H7 (cell line): ENCODE measurements around the gene GIGYF1. TPM values are rescaled to one million over a fixed set of nuclear protein-coding genes. Genes with fewer than 3 reads are reported as not detected.

ENCODE experiments used
- DNase-seq: peaks from one replicate; pipeline ENCODE4 v3.0.0; 2012
- H3K27me3 ChIP-seq: 2 replicates; pipeline ENCODE4 v1.6.0; 2011; ENCODE audit warnings: mild to moderate bottlenecking, low read length; ENCODE audit not compliant: control insufficient read depth, insufficient read depth
- H3K36me3 ChIP-seq: replicated peaks from 2 replicates; pipeline ENCODE4 v1.5.1; 2011; ENCODE audit warnings: low read length; ENCODE audit not compliant: control insufficient read depth, insufficient read depth
- H3K4me3 ChIP-seq: 2 replicates; pipeline ENCODE4 v1.5.1; 2011; ENCODE audit warnings: low read depth, mild to moderate bottlenecking, control low read depth, low read length, moderate library complexity; ENCODE audit not compliant: insufficient read depth
- total RNA-seq: library from RNA; depleted of rRNA; stranded (reverse); fragments of >200 nt; shearing (Covaris generic); gene quantifications from 2 replicates; pipeline ENCODE4 v1.2.3, GENCODE V29; 2014

The GIGYF1 gene
- total RNA-seq, 1 experiment from 2014 or later = 48.2 TPM

DNA sequence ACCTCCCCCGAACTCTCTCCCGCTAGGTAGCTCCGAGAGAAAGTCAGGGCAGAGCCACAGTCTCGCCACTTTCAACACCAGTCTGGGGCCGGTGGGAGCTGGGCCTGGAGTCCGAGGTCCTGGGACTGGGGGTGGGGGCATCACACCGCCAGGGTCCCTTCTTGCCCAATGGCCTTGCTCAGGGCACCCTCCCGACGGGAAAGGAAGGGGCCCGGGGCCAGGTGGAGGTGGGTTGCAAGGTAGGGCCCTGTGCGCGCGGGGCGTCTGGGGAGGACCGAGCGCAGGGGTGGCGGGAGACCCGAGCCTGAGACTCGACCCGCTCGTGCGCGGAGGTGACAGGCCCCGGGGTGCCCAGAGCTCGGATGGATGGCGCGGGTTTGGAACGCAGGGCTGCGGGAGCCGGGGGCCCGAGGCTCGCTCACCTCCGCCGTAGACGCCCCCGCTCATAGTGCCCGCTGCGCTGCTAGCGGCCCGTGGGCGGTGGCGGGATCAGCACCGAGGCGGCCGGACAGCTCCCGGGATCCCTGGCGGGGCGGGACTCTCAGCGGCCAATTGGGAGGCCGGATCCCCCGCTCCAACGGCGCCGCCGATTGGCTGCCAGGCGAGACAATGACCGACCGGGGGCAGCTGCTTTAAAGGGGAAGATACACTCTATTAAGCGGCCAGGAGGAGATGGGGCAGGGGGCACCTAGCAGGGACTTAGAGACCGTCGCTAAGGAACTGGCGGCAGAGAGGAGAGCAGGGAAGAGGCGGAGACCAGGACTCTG is 38.0 kb downstream of the GIGYF1 start, which contains the start of gene ACTL6B:
ACTL6B (minus strand) TSS at position 541 of the 767 bp plus-strand sequence; CDS start at position 447, 94 bp downstream.
- peak; percentile 100 for DNase-seq
- no peaks in the 10 kb centered on the region for H3K36me3 ChIP-seq
- peaks cover 25% of the 10 kb centered on the region for H3K27me3 ChIP-seq
- H3K4me3 ChIP-seq = peak within 1 kb of the TSS; percentile 24; the same call in 1 of the 2 replicates

DNA sequence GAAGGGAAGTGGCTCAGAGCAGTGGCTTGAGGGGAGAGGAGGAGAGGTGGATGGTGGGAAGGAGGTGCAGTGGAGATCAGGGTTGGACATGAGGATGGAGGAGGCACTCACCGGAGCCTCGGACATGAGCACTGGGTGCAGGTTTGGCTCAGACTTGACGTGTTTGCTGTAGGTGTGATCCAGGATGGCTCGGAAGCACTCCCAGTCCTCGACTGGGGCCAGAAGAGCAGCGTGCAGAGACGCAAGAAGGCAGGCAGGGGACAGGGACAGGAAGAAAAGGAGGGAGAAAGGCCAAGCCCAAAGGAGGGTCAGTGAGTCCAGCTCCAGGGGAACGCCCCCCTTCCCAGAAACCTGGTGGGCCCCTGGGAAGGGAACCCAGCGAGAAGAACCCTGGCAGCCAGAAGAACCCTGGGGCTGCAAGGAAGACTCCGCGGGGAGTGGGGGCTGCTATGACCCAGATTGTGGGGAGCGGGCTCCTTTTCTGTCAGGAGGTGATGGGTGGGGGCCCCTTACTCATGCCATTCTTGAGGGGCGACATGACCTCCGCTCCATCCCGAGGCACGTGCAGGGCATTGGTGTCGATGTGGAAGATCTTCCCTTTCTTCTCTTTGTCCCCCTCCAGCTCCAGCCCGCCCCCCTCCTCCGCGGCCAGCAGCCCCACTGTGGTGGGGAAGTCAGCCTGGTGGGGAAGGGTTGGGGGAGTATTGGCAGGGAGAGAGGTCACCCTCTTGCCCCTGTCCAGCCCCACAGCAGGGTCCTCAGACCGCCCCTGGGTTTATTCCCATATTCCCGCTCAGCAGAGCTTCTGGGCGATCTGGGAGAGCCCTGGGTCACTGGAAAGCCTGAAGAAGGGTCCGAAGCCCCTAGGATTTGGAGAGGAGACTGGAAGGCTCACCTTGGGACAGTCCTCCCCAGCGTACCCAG is 38.9 kb downstream of the GIGYF1 start:
- DNase-seq = peak; percentile 64
- Histone ChIP-seq H3K4me3 (no peak overlapping the region), H3K36me3 (no peaks in the 10 kb centered on the region), H3K27me3 (peaks cover 25% of the 10 kb centered on the region)

DNA sequence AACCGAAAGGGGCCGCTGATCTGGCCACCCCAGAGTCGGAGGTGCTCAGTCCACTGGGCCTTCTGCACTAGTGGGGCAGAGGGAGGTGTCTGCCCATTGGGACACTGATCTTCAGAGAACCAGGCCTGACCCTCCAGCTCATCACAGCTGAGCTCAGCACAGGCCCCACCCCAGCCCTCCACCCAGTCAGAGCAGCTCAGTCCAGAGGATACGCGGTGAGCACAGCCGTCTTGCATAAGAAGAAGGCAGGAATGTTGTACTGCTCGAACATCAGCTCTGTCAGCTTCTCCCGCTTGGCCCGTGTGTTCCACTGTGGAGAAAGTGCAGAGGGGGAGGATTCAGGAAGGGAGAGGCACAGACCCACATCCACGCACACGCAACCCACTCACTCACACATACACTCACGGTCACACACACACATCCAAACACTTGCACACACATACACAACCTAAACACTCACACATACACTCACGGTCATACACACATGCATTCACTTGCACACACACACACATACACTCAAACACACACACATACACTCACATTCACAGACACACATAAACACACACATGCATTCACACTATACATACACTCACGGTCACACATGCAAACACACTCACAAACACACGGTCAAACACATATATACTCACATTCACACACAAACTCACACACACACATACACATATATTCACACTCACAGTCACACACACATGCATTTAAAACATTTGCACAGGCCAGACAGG is 44.1 kb downstream of the GIGYF1 start:
- Histone ChIP-seq H3K36me3 (no peaks in the 10 kb centered on the region), H3K4me3 (no peak overlapping the region), H3K27me3 (peaks cover 5% of the 10 kb centered on the region)
- DNase-seq = no peak

DNA sequence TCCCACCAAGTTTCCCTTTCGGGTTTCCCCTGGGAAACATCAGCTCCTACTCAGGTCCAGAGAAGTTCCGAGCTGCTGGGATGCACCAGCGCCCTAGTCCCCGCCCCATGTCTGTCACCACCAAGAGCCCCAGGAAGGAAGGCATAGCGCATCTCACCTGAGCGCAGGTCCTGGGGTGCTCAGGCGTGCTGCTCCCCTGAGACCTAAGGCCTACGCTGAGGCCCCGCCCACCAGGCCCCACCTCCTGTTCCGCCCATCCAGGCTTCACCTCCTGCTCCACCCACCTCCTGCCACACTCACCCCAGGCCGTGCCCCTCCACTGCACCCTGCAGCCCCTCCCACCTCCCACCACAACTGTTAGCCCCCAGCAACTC is 51.5 kb downstream of the GIGYF1 start:
- Histone ChIP-seq H3K27me3 (no peaks in the 10 kb centered on the region), H3K4me3 (no peak overlapping the region), H3K36me3 (no peaks in the 10 kb centered on the region)
- peak; percentile 96 for DNase-seq

DNA sequence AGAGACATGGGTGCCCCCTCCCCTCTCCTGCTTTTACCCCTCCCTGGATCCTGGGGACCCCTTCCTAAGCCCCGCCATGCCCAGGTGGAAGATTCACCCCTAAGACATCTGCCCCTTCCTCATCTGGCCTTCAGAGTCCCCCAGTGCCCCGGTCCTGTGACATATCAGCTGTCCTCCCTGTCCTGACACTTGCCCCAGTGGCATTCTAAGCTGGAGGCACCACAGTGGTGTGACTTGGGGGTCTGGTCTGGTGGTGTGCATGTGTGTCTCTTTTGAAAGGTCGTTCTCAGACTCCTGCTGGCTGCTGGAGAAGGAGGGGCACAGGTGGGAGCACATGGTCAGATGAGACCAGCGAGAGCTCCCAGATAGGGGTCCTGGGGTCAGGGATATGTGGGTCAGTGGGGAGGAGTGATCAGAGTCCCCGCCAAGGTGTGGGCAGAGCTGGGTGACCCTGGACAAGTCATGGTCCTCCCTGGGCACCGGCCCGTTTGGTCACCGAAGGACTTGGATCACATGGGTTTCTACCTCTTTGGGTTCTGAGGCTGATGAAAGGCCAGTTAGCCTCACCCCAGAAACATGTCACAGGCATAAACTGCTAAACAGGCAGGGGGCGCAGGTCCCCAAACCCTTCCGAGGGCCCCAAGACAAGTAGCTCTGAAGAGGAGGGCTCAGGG is 52.1 kb downstream of the GIGYF1 start:
- no peak overlapping the region for H3K4me3 ChIP-seq
- DNase-seq = peak; percentile 32
- no peaks in the 10 kb centered on the region for H3K27me3 ChIP-seq

DNA sequence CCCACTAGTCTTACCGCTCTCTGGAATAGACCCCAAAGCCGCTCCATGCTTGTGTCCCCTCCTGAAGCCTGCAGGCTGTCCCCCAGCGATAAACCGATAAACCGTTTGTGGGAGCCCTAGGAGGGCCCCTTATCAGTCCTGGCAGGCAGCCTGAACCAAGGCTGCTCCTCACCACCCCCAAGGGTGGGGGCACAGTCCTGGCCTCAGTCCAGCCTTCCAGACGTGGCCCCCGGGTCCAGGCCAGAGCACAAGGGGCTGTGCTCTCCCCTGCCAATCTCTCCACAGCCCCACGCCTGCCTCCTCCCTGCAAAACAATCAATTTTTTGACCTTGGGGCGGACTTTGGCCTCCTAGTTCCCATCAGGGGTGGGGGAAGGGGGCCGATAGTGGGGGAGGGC is 52.6 kb downstream of the GIGYF1 start, which contains the start of gene TFR2:
TFR2 (minus strand) TSS at position 90 of the 397 bp plus-strand sequence; CDS start at position 47, 43 bp downstream.
- Histone ChIP-seq H3K4me3 (no peak within 1 kb of the TSS), H3K27me3 (no peaks in the 10 kb centered on the region; the same call in 1 of the 2 replicates), H3K36me3 (no peaks in the 10 kb centered on the region)
- DNase-seq = peak; percentile 46

More for the DNA sequence above, 52.1 kb downstream of the GIGYF1 start:
- no peaks in the 10 kb centered on the region for H3K36me3 ChIP-seq

DNA sequence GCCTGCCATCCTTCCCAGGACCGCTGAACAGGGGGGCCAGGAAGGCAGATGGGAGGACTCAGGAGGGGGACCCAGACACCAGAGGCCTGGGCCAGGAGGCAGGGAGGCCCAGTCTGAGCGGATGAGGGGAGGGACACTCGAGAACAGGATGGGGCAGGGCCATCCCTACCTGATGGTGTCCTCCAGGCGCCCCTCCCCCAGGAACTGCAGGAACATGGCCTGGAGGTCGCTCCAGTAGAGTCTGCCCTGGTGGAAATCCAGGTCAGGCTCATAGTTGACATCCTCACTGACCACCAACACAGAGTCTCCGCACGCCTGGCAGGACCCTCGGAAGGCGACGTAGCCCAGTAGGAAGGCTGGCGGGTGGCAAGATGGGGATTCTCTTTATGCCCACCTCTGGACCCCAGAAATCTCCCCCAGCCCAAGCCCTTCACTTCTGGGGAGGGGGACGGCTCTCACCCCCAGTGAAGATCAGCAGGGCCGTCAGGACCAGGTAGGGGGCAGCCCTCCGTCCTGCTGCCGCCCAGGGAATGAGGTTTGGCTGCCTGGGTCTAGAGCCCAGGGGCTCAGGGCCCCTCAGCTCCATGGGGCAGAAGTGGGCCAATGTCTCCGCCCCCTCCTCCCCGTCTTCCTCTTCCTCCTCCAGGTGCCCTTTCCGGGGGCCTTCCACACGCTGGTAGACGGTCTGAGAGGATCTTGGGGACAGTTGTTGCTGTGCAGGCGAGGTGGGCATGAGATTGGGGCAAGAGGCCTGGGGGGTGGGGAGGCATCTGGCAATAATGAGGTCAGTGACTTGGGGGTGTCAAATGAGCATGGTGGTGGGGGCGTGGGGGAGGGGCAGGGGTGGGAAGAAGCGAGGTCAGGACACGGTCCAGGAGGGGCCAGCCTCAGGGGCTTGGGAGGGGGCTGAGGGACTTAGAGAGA is 53.3 kb downstream of the GIGYF1 start:
- DNase-seq = peak; percentile 65
- Histone ChIP-seq H3K36me3 (no peaks in the 10 kb centered on the region), H3K4me3 (no peak overlapping the region), H3K27me3 (no peaks in the 10 kb centered on the region; the same call in 1 of the 2 replicates)

DNA sequence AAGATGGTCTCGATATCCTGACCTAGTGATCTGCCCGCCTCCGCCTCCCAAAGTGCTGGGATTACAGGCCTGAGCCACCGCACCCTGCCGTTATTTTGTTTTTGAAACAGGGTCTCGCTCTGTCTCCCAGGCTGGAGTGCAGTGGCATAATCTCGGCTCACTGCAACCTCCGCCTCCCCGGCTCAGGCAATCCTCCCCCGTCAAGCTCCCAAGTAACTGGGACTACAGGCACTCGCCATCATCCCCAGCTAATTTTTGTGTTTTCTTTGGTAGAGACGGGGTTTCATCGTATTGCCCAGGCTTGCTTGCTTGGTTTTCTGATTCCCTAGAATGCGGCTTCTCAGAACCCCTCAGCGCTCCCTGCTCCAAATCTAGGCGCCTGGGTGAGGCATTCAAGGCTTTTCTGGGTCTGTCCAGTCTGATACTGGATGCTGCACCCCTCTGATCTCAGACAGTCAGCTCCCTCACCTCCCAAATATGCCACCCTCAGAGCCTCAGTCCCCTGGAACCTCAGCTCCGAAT is 54.0 kb downstream of the GIGYF1 start:
- Histone ChIP-seq H3K4me3 (no peak overlapping the region), H3K36me3 (no peaks in the 10 kb centered on the region), H3K27me3 (no peaks in the 10 kb centered on the region; the same call in 1 of the 2 replicates)
- no peak for DNase-seq

DNA sequence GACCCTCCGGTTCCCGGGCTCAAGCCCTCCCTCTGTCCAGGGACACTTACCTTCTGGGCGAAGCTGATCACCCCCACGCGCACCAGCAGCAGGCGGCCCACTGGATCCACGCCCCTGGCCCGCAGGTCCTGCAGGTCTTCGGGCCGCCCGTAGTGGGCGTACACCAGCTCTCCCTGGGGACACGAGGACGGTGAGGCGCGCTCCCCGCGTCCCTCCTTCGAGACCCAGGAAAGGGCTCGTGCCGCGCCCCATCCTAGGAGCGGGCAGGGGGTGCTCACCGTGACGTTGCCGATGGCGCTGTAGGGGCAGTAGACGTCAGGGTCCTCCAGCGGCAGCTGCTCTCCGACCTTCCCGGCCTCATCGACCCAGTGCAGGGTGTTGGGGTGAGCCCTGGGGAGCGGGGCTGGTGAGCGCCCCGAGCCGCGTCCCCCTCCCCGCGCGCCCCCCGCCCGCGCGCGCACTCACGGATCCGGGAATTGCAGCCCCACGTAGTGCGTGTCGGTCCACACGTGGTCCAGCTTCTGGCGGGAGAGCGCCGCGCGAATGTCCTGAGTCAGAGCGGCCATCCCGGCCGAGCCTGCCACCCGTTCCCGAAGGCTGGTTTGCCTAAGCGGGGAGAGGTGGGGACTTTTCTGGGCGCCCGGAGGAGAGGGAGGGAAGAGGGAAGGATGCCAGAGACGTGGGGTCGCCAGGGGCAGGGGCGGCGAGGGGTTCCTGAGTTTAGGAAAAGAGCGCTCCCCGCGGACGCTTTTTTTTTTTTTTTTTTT is 60.9 kb downstream of the GIGYF1 start:
- Histone ChIP-seq H3K4me3 (peak overlapping the region; percentile 70), H3K36me3 (no peaks in the 10 kb centered on the region), H3K27me3 (peaks cover 18% of the 10 kb centered on the region)
- peak; percentile 88 for DNase-seq

DNA sequence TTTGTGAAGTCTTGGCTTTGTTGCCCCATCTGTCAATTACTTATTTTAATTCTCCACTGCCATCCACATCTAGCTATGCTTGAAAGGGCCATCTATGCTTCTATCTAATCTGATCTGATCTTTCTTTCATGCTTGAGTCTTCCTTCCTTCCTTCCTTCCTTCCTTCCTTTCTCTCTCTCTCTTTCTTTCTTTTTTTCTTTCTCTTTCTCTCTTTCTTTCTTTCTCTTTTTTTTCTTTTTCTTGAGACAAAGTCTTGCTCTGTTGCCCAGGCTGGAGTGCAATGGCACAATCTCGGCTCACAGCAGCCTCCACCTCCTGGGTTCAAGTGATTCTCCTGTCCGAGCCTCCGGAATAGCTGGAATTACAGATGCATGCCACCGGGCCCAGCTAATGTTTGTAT is 64.0 kb downstream of the GIGYF1 start:
- no peak overlapping the region for H3K4me3 ChIP-seq
- H3K27me3 ChIP-seq = peaks cover 27% of the 10 kb centered on the region
- no peak for DNase-seq
- no peaks in the 10 kb centered on the region for H3K36me3 ChIP-seq
